Endodermal cell (in vitro differentiated cells): ENCODE measurements around the gene PCMTD2. TPM values are rescaled to one million over a fixed set of nuclear protein-coding genes. Genes with fewer than 3 reads are reported as not detected.

ENCODE experiments used
- DNase-seq: peaks from one replicate; pipeline ENCODE4 v3.0.0-alpha.2; 2017
- H3K27ac ChIP-seq: 2 replicates; pipeline ENCODE4 v1.5.1; 2013; ENCODE audit warnings: mild to moderate bottlenecking, low read depth, low read length, moderate library complexity
- H3K27me3 ChIP-seq: 2 replicates; pipeline ENCODE4 v1.6.1; 2013; ENCODE audit warnings: mild to moderate bottlenecking, low read length, moderate library complexity; ENCODE audit not compliant: insufficient read depth, control insufficient read depth, poor library complexity, severe bottlenecking
- H3K36me3 ChIP-seq: 2 replicates; pipeline ENCODE4 v1.7.0; 2013; ENCODE audit warnings: mild to moderate bottlenecking, low read length, moderate library complexity; ENCODE audit not compliant: control insufficient read depth, insufficient read depth
- H3K4me1 ChIP-seq: one replicate; pipeline ENCODE4 v1.7.0; 2013; ENCODE audit warnings: low read length; ENCODE audit not compliant: control insufficient read depth, insufficient read depth
- H3K4me3 ChIP-seq: 2 replicates; pipeline ENCODE4 v1.5.1; 2013; ENCODE audit warnings: mild to moderate bottlenecking, low read length, moderate library complexity
- H3K9ac ChIP-seq: 2 replicates; pipeline ENCODE4 v1.6.1; 2013; ENCODE audit warnings: mild to moderate bottlenecking, low read length, moderate library complexity; ENCODE audit not compliant: poor library complexity, severe bottlenecking; ENCODE audit errors: extremely low read depth
- H3K9me3 ChIP-seq: 2 replicates; pipeline ENCODE4 v1.6.1; 2013; ENCODE audit warnings: mild to moderate bottlenecking, low read length, moderate library complexity; ENCODE audit not compliant: control insufficient read depth
- H3K27ac Mint-ChIP-seq: 2 replicates; pipeline ENCODE4 v1.8.0; 2020; ENCODE audit warnings: mixed read lengths
- H3K27me3 Mint-ChIP-seq: 2 replicates; pipeline ENCODE4 v1.8.0; 2021; ENCODE audit warnings: mild to moderate bottlenecking, mixed read lengths; ENCODE audit not compliant: insufficient read depth
- H3K36me3 Mint-ChIP-seq: 2 replicates; pipeline ENCODE4 v1.8.0; 2020; ENCODE audit warnings: low read depth, mixed read lengths
- H3K4me1 Mint-ChIP-seq: 2 replicates; pipeline ENCODE4 v1.8.0; 2020; ENCODE audit warnings: mixed read lengths
- H3K4me3 Mint-ChIP-seq: 2 replicates; pipeline ENCODE4 v1.8.0; 2020; ENCODE audit warnings: mild to moderate bottlenecking, moderate library complexity, mixed read lengths
- H3K9me3 Mint-ChIP-seq: 2 replicates; pipeline ENCODE4 v1.8.0; 2020; ENCODE audit warnings: mild to moderate bottlenecking, mixed read lengths
- WGBS, 2 experiments: methylation state at CpG; one replicate each; pipeline versions ENCODE4 v1.1.5 to v1.1.7; 2013; ENCODE audit warnings: missing lambda C conversion rate in 2 of 2, mixed read lengths in 1 of 2; ENCODE audit not compliant: insufficient coverage in 1 of 2, insufficient read length in 1 of 2; 5-methylcytosine and 5-hydroxymethylcytosine counted together
- total RNA-seq, 2 donors: library from RNA; stranded (reverse); fragmentation: NEBNext Ultra II Directional in 1 of 2; extraction: Animal tissue kit (Norgen Biotek cat#: 25700) in 1 of 2; gene quantifications; 2 replicates in 1 of 2; 3 replicates in 1 of 2; pipeline ENCODE4 v1.2.1, GENCODE V29; 2021
- TF ChIP-seq, protein P1 (sequence below): fragments of 200-600 bp; sonication (generic); conservative IDR thresholded peaks from 2 replicates; pipeline ENCODE4 v1.5.0; 2021; ENCODE audit warnings: antibody characterized with exemption, mild to moderate bottlenecking

Gene PCMTD2
- total RNA-seq, 2 donors from 2014 or later: 145 to 158 TPM

DNA sequence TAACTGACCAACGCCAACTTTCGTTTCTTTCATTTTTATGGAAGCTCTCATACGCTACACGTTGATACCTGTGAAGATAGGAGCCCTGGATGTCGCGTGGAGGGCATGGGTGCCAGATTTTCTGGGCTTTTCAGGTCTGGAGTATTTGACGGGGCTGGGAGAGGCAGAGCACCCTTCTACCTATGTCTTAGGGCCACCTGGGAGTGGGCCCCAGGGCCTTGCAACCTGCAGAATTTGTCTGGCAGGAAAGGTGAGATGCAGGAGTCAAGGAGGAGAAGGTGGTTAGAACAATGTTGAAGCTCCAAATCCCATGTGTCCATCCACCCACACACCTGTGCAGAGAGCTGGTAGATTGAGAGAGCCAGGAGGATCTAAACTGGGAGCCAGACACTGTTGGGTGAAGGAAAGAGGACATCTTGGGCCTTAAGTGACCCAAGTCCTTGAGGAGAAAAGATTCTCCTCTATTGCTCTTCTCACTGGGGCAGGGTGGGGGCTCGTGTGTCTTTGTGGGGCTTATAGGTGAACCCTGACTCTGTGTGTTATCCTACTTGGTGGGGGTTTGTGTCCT, 27.4 kb upstream of the PCMTD2 start:
- H3K36me3 ChIP-seq: no peaks in the 10 kb centered on the region
- DNase-seq: no peak
- no peaks in the 10 kb centered on the region for H3K27me3 ChIP-seq
- H3K4me3 ChIP-seq: no peak overlapping the region
- Mint-ChIP-seq H3K36me3 (peaks cover 7% of the 10 kb centered on the region), H3K27me3 (no peaks in the 10 kb centered on the region), H3K4me3 (no peak overlapping the region), H3K27ac (no peak overlapping the region), H3K4me1 (peaks cover 10% of the 10 kb centered on the region), H3K9me3 (no peaks in the 10 kb centered on the region)
- WGBS, 2 experiments: 92 to 99% methylated on average over 6 to 8 of the region's 8 CpGs
- H3K4me1 ChIP-seq: peaks cover 7% of the 10 kb centered on the region
- H3K9ac ChIP-seq: no peak overlapping the region
- H3K9me3 ChIP-seq: no peaks in the 10 kb centered on the region
- no peak overlapping the region for H3K27ac ChIP-seq
- TF ChIP-seq, protein P1, sequence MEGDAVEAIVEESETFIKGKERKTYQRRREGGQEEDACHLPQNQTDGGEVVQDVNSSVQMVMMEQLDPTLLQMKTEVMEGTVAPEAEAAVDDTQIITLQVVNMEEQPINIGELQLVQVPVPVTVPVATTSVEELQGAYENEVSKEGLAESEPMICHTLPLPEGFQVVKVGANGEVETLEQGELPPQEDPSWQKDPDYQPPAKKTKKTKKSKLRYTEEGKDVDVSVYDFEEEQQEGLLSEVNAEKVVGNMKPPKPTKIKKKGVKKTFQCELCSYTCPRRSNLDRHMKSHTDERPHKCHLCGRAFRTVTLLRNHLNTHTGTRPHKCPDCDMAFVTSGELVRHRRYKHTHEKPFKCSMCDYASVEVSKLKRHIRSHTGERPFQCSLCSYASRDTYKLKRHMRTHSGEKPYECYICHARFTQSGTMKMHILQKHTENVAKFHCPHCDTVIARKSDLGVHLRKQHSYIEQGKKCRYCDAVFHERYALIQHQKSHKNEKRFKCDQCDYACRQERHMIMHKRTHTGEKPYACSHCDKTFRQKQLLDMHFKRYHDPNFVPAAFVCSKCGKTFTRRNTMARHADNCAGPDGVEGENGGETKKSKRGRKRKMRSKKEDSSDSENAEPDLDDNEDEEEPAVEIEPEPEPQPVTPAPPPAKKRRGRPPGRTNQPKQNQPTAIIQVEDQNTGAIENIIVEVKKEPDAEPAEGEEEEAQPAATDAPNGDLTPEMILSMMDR: no peak

DNA sequence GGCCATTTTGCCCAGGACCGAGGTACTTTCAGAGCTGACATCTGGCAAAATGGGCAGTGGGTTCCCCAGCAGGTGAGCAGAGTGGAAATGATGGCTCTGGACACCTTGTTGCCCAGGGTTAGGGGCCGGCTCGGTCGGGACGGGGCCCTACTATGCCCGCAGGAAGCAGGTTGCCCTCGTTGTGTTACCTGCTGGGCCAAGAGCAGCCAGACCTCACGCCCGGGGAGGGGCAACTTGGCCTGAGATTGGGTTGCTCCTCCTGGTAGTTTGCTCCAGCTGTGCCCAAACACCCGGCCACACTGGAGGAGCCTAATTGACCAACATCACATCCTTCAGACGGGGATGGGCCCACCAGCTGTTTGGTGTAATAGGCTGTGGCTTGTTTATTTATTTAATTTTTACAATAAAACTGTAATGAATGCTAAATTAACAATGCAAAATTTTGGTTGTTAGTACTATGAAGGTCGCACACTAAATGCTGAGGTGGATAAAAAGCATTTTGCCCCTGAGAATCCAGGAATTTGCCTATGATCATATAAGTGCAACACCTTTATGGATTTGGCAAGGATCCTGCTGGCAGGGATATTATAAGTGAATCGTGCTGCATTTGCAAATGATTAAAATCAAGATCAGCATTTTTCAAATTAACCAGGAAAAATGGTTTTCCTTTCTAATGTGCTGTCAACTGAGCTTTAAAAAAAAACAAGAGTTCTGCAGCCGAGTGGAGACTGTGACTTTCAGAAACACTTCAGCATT, 26.6 kb upstream of the PCMTD2 start:
- H3K4me1 Mint-ChIP-seq: peaks cover 3% of the 10 kb centered on the region
- H3K27ac Mint-ChIP-seq: no peak overlapping the region
- H3K36me3 Mint-ChIP-seq: peaks cover 7% of the 10 kb centered on the region
- Histone ChIP-seq H3K4me3 (no peak overlapping the region), H3K9me3 (no peaks in the 10 kb centered on the region), H3K36me3 (no peaks in the 10 kb centered on the region), H3K4me1 (peaks cover 2% of the 10 kb centered on the region), H3K27ac (no peak overlapping the region), H3K9ac (no peak overlapping the region), H3K27me3 (no peaks in the 10 kb centered on the region)
- TF ChIP-seq, protein P1: no peak
- peaks cover 4% of the 10 kb centered on the region for H3K9me3 Mint-ChIP-seq
- no peaks in the 10 kb centered on the region for H3K27me3 Mint-ChIP-seq
- 87 to 88% methylated on average over 12 to 13 of the region's 14 CpGs for WGBS, 2 experiments
- no peak for DNase-seq
- no peak overlapping the region for H3K4me3 Mint-ChIP-seq

DNA sequence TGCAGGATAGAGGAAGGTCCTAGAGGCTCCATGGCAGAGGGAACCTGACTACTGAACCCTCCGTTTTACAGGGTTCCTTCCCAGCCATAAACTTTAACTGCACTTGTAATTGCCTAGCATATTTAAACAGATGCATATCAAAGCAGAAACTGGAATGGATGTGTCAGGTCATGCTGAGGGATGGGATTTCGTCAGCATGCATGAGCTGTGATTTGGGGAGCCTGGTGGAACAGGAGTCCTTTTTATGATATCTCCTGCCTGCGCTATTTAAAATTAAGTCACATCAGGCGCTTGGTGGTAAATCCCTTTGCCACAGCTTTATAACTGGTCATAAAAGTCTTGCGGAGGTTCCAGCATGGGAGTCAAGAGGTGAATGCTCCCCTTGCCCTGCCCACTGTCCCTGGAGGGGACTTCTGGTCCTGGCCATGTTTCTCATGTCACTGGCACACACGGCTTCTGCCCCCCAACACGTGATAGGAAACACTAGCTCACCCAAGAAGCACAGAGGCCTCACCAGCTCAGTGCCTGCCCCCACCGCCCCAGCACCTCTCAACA, 26.0 kb upstream of the PCMTD2 start:
- TF ChIP-seq, protein P1: no peak
- DNase-seq: no peak
- no peak overlapping the region for H3K4me3 Mint-ChIP-seq
- H3K27ac Mint-ChIP-seq: no peak overlapping the region
- WGBS, 2 experiments: 84 to 95% methylated on average over 5 to 8 of the region's 8 CpGs
- Histone ChIP-seq H3K27me3 (no peaks in the 10 kb centered on the region), H3K27ac (no peak overlapping the region), H3K4me3 (no peak overlapping the region), H3K9ac (no peak overlapping the region), H3K4me1 (no peaks in the 10 kb centered on the region), H3K36me3 (no peaks in the 10 kb centered on the region), H3K9me3 (no peaks in the 10 kb centered on the region)
- H3K27me3 Mint-ChIP-seq: no peaks in the 10 kb centered on the region
- peaks cover 4% of the 10 kb centered on the region for H3K9me3 Mint-ChIP-seq
- H3K4me1 Mint-ChIP-seq: no peaks in the 10 kb centered on the region
- H3K36me3 Mint-ChIP-seq: peaks cover 7% of the 10 kb centered on the region
